NCI-H69 (cell line): Measurements from ENCODE around the gene MAP4.
A peak's percentile ranks its signal among the peaks of the same experiment; 100 is the strongest.
"Not testable (repeated sequence)": the region's sequence is repeated elsewhere in the genome, so short reads cannot be mapped to it uniquely, and the experiment has no call there.

Experiments used
- DNase-seq: peaks from one replicate; lab custom pipeline; 2025; lab: John Stamatoyannopoulos, UW

MAP4 gene

GRCh38 chr3:47841786-47842349 is 174.3 kb downstream of the MAP4 start:
- no peak for DNase-seq

DNA sequence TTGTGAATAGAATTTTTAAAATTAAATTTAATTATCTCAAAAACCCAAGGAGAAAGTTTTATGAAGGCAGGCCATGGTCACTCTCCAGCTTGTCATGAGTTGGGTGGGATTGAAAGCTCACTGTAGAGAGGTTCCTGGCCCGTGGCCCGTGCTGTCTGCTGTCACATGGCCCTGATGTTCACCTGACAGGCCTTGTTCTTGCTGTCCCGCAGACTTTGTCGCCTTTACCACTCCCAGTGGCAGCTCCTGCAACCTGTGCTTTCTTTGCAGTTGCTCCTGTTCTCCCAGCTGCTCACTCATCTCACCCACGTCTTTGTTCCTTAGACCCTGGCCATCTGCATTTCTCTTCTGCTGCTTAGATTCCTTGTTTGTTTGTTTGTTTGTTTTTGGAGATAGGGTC is 177.7 kb downstream of the MAP4 start:
- DNase-seq, result no peak

GRCh38 chr3:47836986-47837385 is 179.2 kb downstream of the MAP4 start:
- DNase-seq, result no peak

DNA sequence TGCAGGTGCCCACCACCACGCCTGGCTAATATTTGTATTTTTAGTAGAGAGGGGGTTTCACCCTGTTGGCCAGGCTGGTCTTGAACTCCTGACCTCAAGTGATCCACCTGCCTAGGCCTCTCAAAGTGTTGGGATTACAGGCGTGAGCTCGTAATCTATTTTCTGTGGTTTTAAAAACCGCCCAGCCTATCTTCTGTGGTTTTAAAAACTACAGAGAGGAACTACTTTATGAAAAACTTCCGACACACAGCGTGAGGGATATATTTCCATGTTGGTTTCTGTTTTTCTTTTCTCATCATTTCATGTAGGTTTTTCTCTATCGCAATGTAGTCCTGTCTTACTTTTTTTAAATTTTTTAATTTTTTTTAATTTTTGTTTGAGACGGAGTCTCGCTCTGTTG is 186.7 kb downstream of the MAP4 start:
- not testable (repeated sequence) for DNase-seq

DNA sequence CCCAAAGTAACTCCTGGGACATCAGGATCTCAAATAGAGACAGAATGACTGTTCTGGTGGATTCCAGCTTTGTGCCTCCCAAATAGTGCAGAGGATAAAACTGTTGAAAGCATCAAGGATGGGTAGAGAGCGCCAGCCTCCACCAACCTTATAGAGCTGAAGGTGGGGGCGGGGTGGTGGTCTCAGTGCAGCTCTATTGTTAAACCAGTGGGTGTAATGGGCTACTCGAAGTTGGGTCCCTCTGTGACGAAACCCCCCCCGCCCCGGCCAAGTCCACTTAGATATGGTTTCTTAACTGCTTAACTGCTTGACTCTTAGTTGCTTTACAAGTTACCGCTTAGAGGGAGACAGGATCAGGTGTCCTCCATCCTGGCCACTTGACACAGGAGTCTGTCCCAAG is 190.6 kb downstream of the MAP4 start:
- peak; percentile 10 for DNase-seq

DNA sequence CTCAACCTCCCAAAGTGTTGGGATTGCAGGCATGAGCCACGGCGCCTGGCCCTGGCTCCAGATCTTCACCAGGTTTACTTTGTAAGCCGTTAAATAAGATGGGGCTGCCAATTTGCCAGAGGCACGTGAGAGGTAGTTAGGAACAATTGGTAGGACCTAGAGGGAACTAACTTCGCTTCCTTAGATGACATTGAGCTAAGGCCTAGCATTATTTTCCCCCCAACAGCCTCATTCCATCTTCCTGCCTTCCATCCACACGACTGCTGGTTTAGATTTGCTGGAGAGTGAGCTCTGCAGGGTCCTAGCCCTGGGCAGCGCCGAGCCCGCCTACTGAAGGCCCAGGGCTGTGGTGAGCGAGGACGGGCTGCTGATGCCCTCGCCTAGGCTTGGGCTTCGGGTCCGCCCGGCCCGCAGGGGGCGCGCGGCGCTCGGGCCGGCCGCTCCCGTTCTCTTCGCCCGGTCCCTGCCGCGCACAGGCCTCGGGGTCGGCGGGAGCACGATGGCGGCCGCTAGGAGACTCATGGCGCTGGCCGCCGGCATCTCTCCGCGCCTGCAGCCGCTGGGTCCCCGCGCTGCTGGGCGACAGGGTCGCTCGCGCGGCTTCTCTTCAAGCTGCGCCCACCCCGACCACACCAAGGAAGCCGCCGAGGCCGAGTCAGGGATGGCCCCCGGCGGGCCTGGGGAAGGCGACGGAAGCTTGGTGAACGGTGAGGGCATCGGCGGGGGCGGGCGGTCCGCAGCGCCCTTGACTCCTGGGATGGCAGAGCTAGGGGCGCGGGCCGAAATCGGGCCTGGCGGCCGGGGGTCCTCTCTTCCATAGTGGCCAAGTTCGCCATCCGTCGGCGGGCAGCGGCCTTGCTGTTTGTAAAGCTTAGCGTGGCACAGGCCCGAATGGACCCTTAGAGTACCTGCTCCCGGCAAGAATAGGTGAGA is 191.4 kb downstream of the MAP4 start:
- DNase-seq, result peak; percentile 88

- DNase-seq, result no peak
Measured at GRCh38 chr3:47817609-47818008, 198.6 kb downstream of the MAP4 start.

DNA sequence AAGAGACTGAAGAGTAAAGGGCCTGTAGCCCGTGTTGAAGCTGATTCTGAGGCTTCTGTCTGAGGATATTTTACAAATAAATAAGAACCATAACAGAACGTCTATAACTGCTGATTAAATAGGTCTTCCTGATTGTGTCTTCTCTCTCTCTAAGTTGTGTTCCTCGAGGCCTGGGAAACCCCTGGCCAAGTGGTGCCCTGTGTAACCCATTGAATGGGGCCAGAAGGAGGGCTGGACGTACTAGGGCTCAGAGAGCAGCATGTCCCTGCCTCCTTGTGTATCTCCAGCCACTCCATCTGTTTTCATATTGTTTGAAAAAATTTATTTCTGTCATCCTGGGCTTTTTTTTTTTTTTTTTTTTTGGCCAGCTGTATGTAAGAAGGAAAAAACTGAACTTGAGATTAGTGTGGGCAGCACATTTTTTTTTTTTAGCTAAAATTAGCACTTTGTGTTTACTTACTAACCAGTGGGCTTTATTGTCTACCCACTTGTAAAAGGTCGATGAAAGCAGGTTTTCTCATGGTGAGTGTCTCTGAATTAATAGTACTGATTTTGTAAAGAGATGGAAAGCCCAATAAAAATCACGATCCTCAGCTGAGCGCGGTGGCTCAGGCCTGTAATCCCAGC is 202.6 kb downstream of the MAP4 start:
- no peak for DNase-seq

- no peak for DNase-seq
Measured at GRCh38 chr3:47804577-47804976, 211.6 kb downstream of the MAP4 start.

- peak; percentile 47 for DNase-seq
Measured at GRCh38 chr3:47803480-47804025, 212.7 kb downstream of the MAP4 start.

DNA sequence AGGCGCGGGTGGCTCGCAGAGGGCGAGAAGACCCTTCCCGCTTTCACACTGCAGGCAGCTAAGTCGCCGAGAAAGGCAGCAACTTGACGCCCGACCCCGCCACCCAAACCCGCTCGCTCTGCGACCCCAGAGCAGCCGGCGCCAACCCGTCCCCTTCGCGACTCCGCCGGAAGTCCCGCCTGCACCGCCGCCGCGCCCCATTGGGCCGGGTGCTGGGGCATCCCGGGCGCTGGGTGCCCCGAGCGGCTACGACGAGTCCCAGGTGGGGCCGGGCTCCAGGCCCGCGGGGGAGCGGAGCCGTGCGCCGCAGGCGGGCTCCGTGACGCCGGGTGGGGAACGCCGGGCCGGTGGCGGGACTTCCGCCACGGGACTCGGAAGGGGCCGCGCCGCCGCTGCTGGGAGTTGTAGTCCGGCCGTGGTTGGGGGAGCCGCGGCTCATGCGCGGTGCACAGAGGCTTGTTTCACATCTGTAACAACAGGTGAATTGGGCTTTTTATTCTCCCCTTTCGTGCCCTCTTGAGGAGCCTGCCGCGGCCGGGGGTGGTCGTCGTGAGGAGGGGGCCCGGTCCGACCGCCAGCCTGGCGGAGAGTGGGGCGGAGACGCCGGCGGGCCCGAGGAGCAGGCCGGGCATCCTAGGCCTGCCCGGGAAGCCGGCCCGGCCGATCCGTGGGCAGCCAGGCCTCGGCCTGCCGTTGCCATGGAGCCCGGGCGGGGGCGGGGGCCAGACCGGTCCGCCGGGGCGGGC is 213.3 kb downstream of the MAP4 start, which contains the start of gene DHX30:
TSS of gene DHX30 (plus strand) at position 405 of the 746 bp plus-strand sequence. CDS start 7,546 bp downstream, outside the sequence.
- peak; percentile 85 for DNase-seq
